NCI-H460 (cell line): ENCODE results near the gene COL23A1. TPM values are rescaled to one million over a fixed set of nuclear protein-coding genes. Genes with fewer than 3 reads are reported as not detected.
"Not testable (repeated sequence)": the region's sequence is repeated elsewhere in the genome, so short reads cannot be mapped to it uniquely, and the experiment has no call there.

Experiments
- DNase-seq: peaks from one replicate; pipeline ENCODE4 v3.0.0-alpha.2; 2016; ENCODE audit warnings: low read depth; ENCODE audit errors: extremely low read depth
- total RNA-seq: library from RNA; depleted of rRNA; stranded (reverse); fragments of >200 nt; shearing (Covaris generic); gene quantifications from 2 replicates; pipeline ENCODE4 v1.2.3, GENCODE V29; 2014

The COL23A1 gene
- total RNA-seq, 1 experiment from 2014 or later, result not detected

DNA sequence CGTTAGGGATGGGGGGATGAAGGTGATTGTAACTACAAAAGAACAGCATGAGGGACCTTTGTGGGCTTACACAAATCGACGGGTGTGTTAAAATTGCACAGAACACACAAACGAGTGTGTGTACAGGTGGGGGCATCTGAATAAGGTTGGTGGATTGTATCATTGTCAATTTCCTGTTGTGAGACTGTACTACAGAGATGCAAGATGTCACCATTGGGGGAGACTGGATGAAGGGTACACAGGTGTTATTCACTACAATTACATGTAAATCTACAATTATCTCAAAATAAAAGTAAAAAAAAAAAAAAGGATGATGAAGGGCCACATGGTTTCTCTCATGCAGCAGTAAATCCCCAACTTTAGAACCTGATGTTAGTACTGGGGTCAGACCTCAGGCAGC is 326.1 kb downstream of the COL23A1 start:
- no peak for DNase-seq

DNA sequence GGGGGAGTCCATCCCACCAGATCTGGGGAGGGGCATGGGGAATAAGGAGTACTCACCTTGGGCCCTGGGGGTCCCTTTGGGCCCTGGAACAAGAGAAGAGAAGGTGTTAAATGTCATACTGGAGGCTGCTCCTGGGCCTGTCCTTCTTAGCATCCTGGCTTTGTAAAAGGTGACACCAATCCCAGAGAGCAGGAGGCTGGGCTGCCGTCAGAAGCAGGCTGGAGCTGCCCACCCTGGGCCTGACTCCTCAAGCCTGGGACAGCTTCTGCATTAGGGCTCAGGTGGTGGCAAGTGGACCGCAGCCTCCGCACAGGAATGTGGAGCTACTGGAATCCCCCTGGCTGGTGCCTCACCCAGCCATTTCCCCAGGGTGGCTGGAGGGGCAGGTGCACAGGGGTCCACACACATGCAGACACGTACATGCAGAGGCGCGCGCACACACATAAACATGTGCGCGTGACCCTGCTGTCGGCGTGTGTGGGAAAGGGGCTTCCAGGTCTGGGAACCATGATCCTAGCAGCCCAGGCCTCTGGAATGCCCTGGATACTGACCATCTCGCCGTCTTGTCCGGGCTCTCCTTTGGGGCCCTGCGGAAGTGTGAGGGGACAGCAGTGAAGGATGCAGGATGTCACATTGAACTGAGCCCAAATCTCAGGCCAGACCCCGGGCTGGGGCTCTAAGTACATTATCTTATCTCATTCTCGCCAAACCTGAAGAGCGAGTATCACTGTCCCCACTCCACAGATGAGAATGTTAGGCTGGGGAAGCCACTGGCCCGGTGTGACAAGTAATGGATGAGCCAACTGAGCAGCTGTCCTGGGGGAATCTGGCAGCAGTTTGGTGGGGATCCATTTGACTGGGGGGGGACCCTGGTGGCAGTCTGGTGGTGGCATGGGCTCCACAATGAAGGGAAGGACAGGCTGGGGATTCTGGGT is 328.3 kb downstream of the COL23A1 start:
- DNase-seq, result no peak

DNA sequence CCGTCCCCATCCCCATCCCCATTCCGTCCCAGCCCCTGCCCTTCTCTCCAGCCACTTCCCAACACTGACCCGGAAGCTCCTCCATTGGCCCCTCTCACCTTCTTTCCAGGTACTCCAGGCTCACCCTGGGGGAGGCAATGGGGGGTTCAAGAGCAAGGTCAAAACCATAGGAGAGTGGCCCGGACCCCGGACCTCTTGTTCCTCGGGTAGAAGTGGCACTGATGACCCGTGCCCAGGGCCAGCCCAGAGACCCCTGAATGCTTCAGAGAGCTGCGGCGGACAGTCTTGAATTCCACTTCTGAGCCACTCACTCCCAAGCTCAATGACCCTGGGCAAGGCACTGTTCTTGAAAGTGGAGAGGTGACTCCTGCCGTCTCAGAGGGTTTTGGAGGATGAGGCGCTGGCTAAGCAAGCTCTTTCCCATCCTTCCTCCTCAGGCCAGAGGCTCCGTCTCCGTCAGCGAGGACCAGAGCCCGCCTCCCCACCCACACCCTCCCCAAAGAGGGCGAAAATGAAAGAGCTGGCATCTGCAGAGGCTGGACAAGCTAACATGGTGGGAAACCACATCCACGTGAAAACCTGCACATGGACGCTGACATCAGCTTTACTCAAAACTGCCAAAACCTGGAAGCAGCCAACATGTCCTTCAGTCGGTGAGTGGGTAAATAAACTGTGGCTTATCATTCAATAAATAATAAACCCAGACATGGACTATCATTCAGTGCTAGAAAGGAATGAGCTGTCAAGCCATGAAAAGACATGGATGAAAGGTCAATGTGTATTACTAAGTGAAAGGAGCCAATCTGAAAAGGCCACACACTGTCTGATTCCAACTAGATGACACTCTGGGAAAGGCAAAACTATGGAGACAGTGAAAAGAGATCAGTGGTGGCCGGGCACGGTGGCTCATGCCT is 330.3 kb downstream of the COL23A1 start:
- no peak for DNase-seq

DNA sequence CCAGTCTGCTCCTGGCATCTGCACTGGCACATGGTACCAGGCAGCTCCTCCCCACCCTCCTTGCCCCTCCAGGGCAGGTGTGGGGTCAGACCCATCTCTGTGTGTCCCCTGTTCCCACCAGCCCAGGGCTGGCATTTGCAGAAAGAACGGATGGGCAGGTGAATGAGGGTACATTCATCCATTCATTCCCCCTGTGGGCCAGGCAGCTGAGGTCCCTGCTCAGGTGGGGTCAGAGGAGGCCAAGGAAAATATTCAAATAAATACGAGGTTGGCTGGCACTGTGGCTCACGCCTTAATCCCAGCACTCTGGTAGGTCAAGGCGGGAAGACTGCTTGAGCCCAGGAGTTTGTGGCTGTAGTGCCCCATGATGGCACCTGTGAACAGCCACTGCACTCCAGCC is 332.5 kb downstream of the COL23A1 start:
- no peak for DNase-seq

DNA sequence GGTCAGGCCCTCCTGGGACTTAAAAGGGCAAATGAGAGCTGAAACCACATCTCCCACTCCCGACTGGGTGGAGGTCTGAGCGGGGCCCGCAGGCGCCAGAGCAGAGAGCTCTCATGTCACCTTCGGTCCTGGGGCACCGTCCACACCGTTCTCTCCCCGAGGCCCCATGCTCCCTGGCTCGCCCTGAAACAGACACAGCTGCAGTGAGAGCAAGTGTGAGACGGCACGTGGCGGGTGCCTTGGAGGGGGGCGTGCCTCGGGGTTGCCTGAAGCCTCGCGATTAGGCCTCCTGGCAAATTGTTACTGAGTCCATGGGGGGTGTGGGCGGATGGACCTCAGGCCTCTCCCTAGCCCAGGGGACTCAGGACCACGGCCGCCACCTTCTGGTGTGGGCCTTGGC is 333.4 kb downstream of the COL23A1 start:
- DNase-seq, result no peak

DNA sequence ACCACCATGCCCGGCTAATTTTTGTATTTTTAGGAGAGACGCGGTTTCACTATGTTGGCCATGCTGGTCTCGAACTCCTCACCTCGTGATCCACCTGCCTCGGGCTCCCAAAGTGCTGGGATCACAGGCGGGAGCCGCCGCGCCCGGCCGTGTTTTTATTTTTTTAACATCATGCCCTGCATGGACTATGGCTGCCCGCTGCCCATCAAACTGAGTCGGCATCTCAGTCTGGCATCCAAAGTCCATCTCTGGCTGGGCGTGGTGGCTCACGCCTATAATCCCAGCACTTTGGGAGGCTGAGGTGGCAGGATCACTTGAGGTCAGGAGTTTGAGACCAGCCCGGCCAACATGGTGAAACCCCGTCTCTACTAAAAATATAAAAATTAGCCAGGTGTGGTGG is 336.6 kb downstream of the COL23A1 start:
- DNase-seq, result not testable (repeated sequence)

DNA sequence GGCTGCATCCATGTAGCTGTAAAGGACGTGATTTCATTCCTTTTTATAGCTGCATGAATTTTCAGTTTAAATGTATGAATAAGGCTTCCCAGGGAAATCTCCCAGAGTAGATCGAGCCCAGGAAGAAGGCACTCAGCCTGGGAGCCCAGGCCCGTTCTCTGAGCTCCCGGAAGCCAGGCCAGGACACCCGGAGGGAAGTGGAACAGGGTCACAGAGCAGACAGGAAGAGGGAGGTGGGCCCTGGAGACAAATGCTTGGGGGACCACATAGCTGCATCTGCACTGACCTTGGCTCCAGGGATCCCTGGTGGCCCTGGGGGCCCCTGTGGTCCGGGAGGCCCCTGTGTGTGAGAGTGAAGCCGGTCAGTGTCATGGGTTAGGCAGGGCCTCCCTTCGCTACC is 337.9 kb downstream of the COL23A1 start:
- no peak for DNase-seq

DNA sequence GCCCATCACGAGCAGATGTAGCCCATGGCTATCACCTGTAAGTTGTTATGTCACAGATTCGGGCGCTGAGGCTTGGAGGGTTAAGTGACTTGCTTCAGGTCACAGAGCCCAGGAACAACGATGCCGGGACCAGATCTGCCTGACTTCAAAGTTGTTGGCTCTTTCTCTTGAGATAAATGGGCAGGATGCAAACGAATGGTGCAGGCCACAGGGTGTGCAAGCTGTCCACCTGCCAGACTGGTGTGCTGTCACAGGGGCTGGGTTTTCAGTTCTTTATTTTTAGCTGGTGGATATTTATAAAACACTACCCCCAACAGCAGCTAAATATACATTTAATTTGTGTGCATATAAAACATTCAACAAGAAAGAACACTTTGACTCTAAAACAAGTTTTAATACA is 339.9 kb downstream of the COL23A1 start:
- DNase-seq, result no peak

DNA sequence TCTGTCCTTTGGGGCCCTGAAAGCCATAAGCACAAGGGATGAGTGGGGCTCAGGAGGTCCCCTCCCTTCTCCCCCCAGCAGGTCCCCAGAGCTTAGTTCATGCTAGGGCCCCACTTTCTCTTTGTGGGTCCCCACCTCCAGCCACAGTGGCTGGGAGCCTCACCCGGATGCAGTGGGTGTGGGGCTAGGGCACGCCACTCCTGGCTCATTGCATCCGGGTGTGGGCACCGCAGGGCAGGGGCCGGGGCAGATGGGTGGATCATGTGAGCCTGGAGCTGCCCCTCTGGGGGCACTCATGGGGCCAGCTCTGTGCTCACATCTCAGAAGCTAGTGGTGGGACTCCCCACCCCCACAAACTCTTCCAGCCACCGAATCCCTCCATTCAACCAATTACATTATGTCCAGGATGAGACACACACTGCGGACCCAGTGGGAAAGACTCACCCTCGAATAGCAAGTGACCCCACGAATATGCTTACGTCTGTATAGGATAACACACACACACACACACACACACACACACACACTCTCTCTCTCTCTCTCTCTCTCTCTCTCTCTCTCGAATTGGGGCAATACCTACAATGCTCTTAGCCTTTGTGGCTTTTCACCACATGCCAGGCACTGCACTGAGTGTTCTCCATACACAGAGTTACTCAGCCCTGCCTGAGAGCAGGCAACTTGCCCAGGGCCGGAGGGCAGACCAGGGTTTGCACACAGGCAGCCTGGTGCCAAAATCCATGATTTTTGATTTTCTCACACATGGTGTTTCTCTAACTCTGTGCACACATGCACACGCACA is 340.8 kb downstream of the COL23A1 start:
- DNase-seq, result no peak

DNA sequence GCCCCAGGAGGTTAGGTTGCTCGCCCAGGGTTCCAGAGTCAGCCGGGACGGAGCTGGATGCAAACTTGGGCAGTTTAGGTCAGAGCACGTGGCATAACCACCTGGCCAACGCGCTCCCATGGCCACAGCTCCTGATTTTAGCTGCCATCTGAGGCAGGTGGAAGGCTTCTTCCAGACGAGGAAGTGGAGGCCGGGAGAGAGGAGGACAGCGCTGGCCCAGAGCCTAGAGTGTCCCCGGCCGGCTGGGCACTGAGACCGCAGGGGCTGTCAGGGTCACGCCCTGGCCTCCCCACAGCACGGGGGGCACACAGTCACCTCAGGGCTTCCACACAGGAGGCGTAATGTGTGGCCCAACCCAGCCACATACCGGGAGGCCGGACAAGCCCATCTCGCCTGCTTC is 341.4 kb downstream of the COL23A1 start:
- DNase-seq, result no peak

DNA sequence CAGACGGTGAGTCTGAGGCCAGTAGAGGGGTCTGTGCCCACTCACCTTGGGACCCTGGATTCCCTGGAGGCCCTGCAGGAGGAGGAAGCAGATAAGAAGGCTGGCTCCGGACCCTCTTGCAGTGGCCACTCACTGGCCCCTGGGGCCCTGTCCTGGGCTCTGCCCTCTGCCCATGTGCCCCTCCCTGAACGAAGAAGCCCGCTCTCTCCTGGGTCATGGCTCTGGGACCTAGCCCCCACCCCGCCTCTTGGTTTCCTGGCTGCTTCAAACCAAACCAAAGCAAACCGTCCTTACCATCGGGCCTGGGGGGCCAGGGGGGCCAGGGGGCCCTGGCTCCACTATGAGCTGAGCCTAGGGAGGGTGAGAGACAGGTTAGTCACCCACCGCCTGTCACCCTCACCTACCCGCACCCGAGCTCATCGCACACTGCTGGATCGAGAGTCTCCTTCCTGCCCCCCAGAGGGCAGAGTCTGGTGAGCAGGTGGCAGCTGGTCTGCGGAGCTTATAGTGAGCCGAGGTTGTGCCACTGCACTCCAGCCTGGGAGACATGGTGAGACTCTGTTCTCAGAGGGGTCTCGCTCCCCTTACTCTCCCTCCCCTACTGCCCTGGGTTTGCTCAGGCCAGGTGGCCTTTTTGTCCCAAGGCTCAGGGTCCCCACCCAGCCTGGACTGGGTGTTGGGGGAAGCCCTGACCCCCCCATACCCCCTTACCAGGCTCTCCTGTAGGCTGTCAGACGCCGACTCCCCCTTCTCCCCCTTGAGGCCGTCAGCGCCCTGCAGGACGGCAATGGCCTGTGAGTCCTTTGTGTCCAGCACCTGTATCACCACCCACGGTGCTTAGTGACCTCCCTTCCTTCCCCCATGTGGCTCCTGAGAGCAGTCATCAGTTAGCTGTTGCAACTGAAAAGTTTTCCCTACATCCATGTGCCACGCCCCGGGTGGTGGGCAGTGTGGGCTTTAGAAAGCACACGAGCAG is 342.4 kb downstream of the COL23A1 start:
- no peak for DNase-seq

DNA sequence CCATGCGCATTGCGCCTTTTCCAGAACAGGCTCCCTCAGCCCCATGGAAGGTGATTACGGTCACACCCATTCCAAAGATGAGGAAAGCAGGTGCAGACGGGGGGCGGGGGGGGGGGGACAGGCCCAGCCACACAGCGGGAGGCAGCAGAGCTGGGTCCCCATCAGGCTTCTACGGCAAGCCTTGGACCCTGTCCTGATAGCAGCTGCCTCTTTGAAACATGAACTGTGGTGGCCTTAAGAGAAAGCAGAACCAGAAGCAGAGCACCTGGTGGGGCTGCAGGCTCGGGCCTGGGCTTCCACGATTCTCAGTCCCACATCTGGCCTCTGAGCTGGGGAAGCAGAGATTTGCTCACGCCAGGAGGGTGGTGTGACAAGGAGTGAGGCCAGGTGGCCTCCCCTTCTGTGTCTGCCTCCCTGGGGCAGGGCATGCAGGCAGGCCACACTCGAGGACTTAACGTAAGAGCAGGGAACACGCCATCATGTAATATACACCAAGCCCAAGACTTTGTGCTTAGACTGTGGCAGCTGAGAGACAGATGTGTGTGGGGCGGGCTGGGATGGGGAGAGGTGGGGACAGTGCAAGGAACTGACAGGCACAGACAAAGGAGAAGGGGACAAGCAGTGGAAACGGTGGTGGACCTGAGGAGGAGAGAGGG is 343.4 kb downstream of the COL23A1 start:
- DNase-seq, result no peak

DNA sequence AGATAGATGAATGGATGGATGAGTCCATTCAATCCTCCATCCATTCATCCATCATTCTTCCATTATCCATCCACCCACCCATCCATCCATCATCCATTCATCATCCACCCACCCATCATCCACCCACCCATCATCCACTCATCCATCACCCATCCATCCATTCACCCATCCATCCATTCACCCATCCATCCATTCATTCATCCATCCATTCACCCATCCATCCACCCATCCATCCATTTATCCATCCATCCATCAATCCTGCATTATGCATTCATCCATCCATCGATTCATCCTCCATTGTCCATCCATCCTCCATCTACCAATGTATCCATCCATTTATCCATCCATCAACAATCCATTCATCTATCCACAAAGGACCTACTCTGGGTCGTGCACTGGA is 344.8 kb downstream of the COL23A1 start:
- no peak for DNase-seq

DNA sequence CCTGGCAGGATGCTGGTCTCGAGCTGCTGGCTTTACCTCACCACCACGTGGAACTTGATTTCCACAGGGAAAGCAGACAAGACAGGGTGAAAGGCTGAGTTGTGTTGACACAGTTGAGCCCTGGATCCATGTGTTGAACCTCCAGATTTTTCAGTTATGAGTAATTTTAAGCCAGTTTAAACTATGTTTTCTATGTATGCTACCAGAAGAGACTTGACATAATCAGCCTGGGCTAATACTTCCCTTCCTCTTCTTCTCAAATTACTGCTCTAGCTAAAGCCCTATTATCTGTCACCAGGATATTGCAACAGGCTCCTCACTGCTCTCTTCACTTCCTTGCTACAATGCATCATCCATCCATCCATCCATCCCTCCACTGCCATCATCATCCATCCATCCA is 345.6 kb downstream of the COL23A1 start:
- DNase-seq, result no peak

DNA sequence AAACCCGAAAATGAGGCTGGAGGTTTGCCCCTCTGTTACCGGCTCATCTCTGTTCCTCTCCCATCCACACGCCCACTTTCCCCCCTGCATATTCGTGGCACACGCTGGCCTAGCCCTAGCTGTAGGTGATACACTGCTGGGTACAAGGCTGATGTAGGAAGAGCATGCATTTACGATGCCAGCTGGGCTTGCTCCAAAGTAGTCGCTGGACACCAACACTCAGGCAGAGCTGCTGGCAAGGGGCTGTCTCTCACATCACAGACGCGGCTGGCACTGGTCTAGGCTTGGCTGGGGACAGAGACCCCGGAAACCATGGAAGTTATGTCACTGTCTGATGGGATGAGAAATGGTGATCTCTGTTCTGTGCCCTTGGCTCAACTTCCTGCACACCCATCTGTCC is 347.8 kb downstream of the COL23A1 start:
- no peak for DNase-seq

DNA sequence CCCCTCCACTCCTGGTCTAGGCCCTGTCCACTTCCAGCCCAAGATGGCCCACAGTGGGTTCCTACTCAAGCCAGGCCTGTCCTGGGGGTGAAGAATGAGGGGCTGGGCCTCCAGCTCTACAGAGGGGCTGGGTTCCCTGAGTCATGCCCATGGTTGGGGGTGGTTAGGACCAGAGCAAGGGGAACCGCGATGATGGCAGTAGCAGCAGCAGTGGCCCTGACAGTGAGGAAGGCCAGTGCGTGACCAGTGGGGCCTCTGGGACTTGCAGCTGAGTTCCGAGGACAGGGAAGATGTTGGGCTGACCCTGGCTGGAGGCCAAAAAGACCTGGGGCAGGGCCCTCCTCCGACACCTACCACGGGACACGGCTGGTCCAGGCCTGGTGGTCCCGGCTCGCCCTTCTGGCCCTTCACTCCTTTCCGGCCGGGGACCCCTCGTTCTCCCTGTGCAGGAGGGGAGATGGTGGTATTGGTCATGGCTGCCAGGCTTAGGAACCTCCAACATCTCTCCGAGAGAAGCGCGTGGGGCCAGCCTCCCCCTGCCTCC is 348.4 kb downstream of the COL23A1 start:
- no peak for DNase-seq

DNA sequence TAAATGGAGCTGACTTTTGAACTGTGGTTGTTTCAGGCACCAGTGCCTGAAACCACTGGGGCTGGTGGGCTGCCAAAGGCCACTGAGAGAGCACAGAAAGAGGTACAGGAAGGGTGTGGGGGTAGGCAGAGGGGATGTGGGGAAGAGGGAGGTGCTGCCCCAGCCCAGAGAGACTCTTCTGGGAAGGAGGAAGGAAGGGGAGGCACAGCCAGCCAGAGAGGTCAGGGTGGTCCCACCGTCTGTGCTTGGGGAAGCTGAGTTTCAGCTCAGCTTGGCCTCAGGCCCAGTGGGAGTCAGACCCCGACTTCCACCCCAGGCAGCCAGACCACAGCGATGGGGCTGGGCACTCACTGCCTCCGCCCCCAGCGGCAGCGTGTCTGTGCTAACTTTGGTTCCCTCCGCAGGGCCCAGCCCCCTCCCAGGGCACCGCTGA is 348.9 kb downstream of the COL23A1 start:
- no peak for DNase-seq

DNA sequence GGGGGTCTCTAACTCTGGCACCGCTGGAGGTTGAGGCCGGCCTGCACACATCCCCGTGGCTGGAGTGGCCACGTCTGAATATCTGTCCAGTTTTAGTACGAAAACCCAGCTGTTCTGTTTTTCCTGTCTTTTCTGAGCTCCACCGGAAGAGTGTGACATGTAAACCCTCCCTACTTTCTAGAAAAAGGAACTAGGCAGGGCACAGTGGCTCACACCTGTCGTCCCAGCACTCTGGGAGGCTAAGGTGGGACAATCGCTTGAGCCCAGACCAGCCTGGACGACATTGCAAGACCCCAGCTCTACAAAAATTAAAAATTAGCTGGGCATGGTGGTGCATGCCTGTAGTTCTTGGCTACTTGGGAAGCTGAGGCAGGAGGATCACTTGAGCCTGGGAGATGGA is 349.4 kb downstream of the COL23A1 start:
- DNase-seq, result no peak

DNA sequence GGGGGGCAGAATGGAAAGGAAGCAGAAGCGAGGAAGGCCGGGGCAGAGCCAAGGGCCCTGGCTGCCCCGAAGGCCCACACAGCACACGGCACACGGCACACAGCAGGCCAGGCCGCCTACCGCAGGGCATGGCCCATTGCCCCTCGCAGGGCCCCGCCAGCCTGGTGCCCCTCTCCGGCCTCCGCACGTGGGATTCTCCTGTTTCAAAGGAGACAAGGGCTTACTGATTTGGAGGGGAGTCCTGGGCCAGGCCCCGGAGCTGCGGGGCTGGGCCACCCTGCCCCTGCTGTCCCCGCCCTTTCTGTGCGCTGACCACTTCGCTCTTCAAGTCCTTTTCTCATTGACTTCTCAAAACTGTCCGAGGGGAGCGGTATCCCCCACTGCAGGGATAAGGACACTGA is 349.9 kb downstream of the COL23A1 start:
- DNase-seq, result no peak
